Mesenchymal stem cell (in vitro differentiated cells and primary cell): ENCODE measurements around the gene AURKB.
"Not testable (repeated sequence)": the region's sequence is repeated elsewhere in the genome, so short reads cannot be mapped to it uniquely, and the experiment has no call there.

Experiments used
- DNase-seq: peaks from one replicate; pipeline ENCODE4 v3.0.0-alpha.2; 2013
- H2AFZ ChIP-seq: one replicate; pipeline ENCODE4 v1.6.1; 2013; ENCODE audit warnings: low read depth, mild to moderate bottlenecking, control low read depth, inconsistent platforms, low read length, moderate library complexity
- H2AK5ac ChIP-seq: 2 replicates; pipeline ENCODE4 v1.6.1; 2013; ENCODE audit warnings: low read length, moderate library complexity, mild to moderate bottlenecking, inconsistent platforms; ENCODE audit not compliant: severe bottlenecking
- H2BK120ac ChIP-seq: one replicate; pipeline ENCODE4 v1.6.1; 2013; ENCODE audit warnings: low read depth, mild to moderate bottlenecking, inconsistent platforms, low read length, moderate library complexity
- H2BK12ac ChIP-seq, 2 experiments: one replicate each; pipeline ENCODE4 v1.6.1; 2013; ENCODE audit warnings: inconsistent platforms in 2 of 2, low read length in 2 of 2, mild to moderate bottlenecking in 2 of 2, moderate library complexity in 2 of 2, control low read depth in 1 of 2
- H2BK15ac ChIP-seq: one replicate; pipeline ENCODE4 v1.6.1; 2013; ENCODE audit warnings: mild to moderate bottlenecking, low read depth, inconsistent platforms; ENCODE audit not compliant: poor library complexity, severe bottlenecking
- H2BK5ac ChIP-seq: 2 replicates; pipeline ENCODE4 v1.6.1; 2013; ENCODE audit warnings: low read depth, mild to moderate bottlenecking, low read length, control low read depth, inconsistent platforms; ENCODE audit not compliant: poor library complexity, severe bottlenecking
- H3K14ac ChIP-seq, 2 experiments: one replicate each; pipeline ENCODE4 v1.6.1; 2013; ENCODE audit warnings: inconsistent platforms in 2 of 2, low read length in 2 of 2, control low read depth in 1 of 2, mild to moderate bottlenecking in 1 of 2, moderate library complexity in 1 of 2
- H3K18ac ChIP-seq, 2 experiments: one replicate each; pipeline ENCODE4 v1.6.1; 2013; ENCODE audit warnings: inconsistent platforms in 2 of 2, low read length in 2 of 2, control low read depth in 1 of 2, low read depth in 1 of 2, mild to moderate bottlenecking in 1 of 2
- H3K23ac ChIP-seq, 2 experiments: one replicate each; pipeline ENCODE4 v1.6.1; 2013; ENCODE audit warnings: inconsistent platforms in 2 of 2, low read length in 2 of 2, mild to moderate bottlenecking in 2 of 2, moderate library complexity in 2 of 2, control low read depth in 1 of 2
- H3K27ac ChIP-seq: 2 replicates; pipeline ENCODE4 v1.5.1; 2013; ENCODE audit warnings: mild to moderate bottlenecking, moderate library complexity, low read length, control low read depth, inconsistent platforms; ENCODE audit not compliant: poor library complexity, severe bottlenecking
- H3K27me3 ChIP-seq, 2 experiments: 2 replicates each; pipeline versions ENCODE4 v1.6.1 to v1.7.0; 2013; ENCODE audit warnings: low read length in 2 of 2, mild to moderate bottlenecking in 2 of 2, moderate library complexity in 2 of 2, control low read depth in 1 of 2, inconsistent platforms in 1 of 2; ENCODE audit not compliant: control insufficient read depth in 1 of 2, insufficient read depth in 1 of 2
- H3K36me3 ChIP-seq, 2 experiments: 2 replicates each; pipeline versions ENCODE4 v1.6.1 to v1.7.0; 2013; ENCODE audit warnings: low read length in 2 of 2, control low read depth in 1 of 2, inconsistent platforms in 1 of 2, low read depth in 1 of 2, mild to moderate bottlenecking in 1 of 2; ENCODE audit not compliant: insufficient read depth in 2 of 2, control insufficient read depth in 1 of 2
- H3K4ac ChIP-seq, 2 experiments: one replicate each; pipeline ENCODE4 v1.6.1; 2013; ENCODE audit warnings: inconsistent platforms in 2 of 2, low read length in 2 of 2, mild to moderate bottlenecking in 2 of 2, moderate library complexity in 2 of 2, control low read depth in 1 of 2, low read depth in 1 of 2
- H3K4me1 ChIP-seq: 2 replicates; pipeline ENCODE4 v1.6.1; 2013; ENCODE audit warnings: low read depth, low read length, control low read depth; ENCODE audit not compliant: control insufficient read depth, insufficient read depth
- H3K4me2 ChIP-seq: 2 replicates; pipeline ENCODE4 v1.6.1; 2013; ENCODE audit warnings: low read length, mild to moderate bottlenecking, inconsistent platforms; ENCODE audit not compliant: poor library complexity, severe bottlenecking
- H3K4me3 ChIP-seq, 2 experiments: 2 replicates each; pipeline versions ENCODE4 v1.5.1 to v1.7.0; 2013; ENCODE audit warnings: low read length in 2 of 2, mild to moderate bottlenecking in 2 of 2, control low read depth in 1 of 2, low read depth in 1 of 2; ENCODE audit not compliant: insufficient read depth in 1 of 2
- H3K79me1 ChIP-seq: replicated peaks from 2 replicates; pipeline ENCODE4 v1.6.1; 2013; ENCODE audit warnings: mild to moderate bottlenecking, control low read depth, low read length, inconsistent platforms; ENCODE audit not compliant: poor library complexity, severe bottlenecking
- H3K9ac ChIP-seq: 2 replicates; pipeline ENCODE4 v1.7.0; 2013; ENCODE audit warnings: mild to moderate bottlenecking, low read length, moderate library complexity
- H3K9me3 ChIP-seq: 2 replicates; pipeline ENCODE4 v1.7.0; 2013; ENCODE audit warnings: mild to moderate bottlenecking, low read length; ENCODE audit not compliant: control insufficient read depth
- H4K8ac ChIP-seq: one replicate; pipeline ENCODE4 v1.6.1; 2013; ENCODE audit warnings: inconsistent platforms, mild to moderate bottlenecking, low read length, moderate library complexity
- H4K91ac ChIP-seq: one replicate; pipeline ENCODE4 v1.6.1; 2013; ENCODE audit warnings: mild to moderate bottlenecking, low read length, inconsistent platforms
- WGBS: methylation state at CpG from one replicate; pipeline ENCODE4 v1.1.7; 2013; ENCODE audit warnings: mixed read lengths; 5-methylcytosine and 5-hydroxymethylcytosine counted together

AURKB gene

GRCh38 chr17:8175795-8176196 is 34.6 kb downstream of the AURKB start:
- Histone ChIP-seq H3K18ac (peak overlapping the region; percentile 7 to 57), H3K4me3 (peak overlapping the region; percentile 69 to 83), H3K27me3 (no peaks in the 10 kb centered on the region), H3K79me1 (peaks cover 8% of the 10 kb centered on the region), H4K8ac (peak overlapping the region; percentile 68), H3K9me3 (no peaks in the 10 kb centered on the region), H2BK120ac (peak overlapping the region; percentile 42), H2AFZ (no peak overlapping the region), H3K36me3 (no peaks in the 10 kb centered on the region), H3K23ac (no peak overlapping the region), H3K14ac (peak overlapping the region in 1 of 2 experiments; percentile 3), H3K9ac (peak overlapping the region; percentile 92), H3K27ac (peak overlapping the region; percentile 27), H4K91ac (peak overlapping the region; percentile 40), H2BK15ac (peak overlapping the region; percentile 44), H3K4ac (peak overlapping the region; percentile 13 to 81), H2AK5ac (no peak overlapping the region), H2BK5ac (no peak overlapping the region), H3K4me2 (peak overlapping the region; percentile 56), H2BK12ac (no peak overlapping the region), H3K4me1 (peaks cover 18% of the 10 kb centered on the region)
- DNase-seq, result no peak
- WGBS, result 12% methylated on average over 11 of the region's 11 CpGs

GRCh38 chr17:8173871-8174322 is 36.5 kb downstream of the AURKB start:
- Histone ChIP-seq H4K91ac (no peak overlapping the region), H3K4me2 (peak overlapping the region; percentile 66), H2BK120ac (no peak overlapping the region), H3K79me1 (peaks cover 8% of the 10 kb centered on the region), H3K23ac (no peak overlapping the region), H3K36me3 (no peaks in the 10 kb centered on the region), H3K18ac (peak overlapping the region in 1 of 2 experiments; percentile 41), H3K4ac (peak overlapping the region in 1 of 2 experiments; percentile 53), H4K8ac (peak overlapping the region; percentile 35), H2BK15ac (no peak overlapping the region), H3K4me1 (peaks cover 18% of the 10 kb centered on the region), H2AFZ (peak overlapping the region; percentile 15), H2AK5ac (no peak overlapping the region), H3K27ac (peak overlapping the region; percentile 60), H3K27me3 (no peaks in the 10 kb centered on the region), H3K14ac (no peak overlapping the region), H3K9ac (peak overlapping the region; percentile 93), H3K4me3 (peak overlapping the region; percentile 7 to 68), H3K9me3 (no peaks in the 10 kb centered on the region), H2BK5ac (peak overlapping the region; percentile 68), H2BK12ac (peak overlapping the region in 1 of 2 experiments; percentile 79)
- DNase-seq, result no peak
- WGBS, result 1% methylated on average over 11 of the region's 14 CpGs

GRCh38 chr17:8173056-8173870 is 37.1 kb downstream of the AURKB start:
- Histone ChIP-seq H3K36me3 (no peaks in the 10 kb centered on the region), H2BK5ac (peak overlapping the region; percentile 68)

GRCh38 chr17:8170186-8170585 is 40.2 kb downstream of the AURKB start:
- H3K4me3 ChIP-seq, H2BK5ac ChIP-seq, H2BK12ac ChIP-seq, H3K4me1 ChIP-seq, H3K14ac ChIP-seq, H3K36me3 ChIP-seq, H4K91ac ChIP-seq, H3K9me3 ChIP-seq, H2BK15ac ChIP-seq, H3K9ac ChIP-seq, H2AFZ ChIP-seq, H4K8ac ChIP-seq, H2BK120ac ChIP-seq, H3K4me2 ChIP-seq, H3K23ac ChIP-seq, DNase-seq, H3K27me3 ChIP-seq, H2AK5ac ChIP-seq, H3K79me1 ChIP-seq, H3K27ac ChIP-seq, H3K18ac ChIP-seq, H3K4ac ChIP-seq: not testable (repeated sequence)
- 98% methylated on average over 8 of the region's 19 CpGs for WGBS

More at GRCh38 chr17:8173056-8173870, 37.1 kb downstream of the AURKB start:
- Histone ChIP-seq H3K4me2 (peak overlapping the region; percentile 66), H3K9me3 (no peaks in the 10 kb centered on the region), H2BK12ac (no peak overlapping the region), H4K8ac (no peak overlapping the region), H3K23ac (no peak overlapping the region), H3K79me1 (peaks cover 8% of the 10 kb centered on the region), H3K14ac (no peak overlapping the region), H2AFZ (no peak overlapping the region), H3K27ac (peak overlapping the region; percentile 95), H3K9ac (peak overlapping the region; percentile 93), H3K4me1 (peaks cover 18% of the 10 kb centered on the region), H4K91ac (no peak overlapping the region), H2AK5ac (no peak overlapping the region), H3K4me3 (peak overlapping the region in 1 of 2 experiments; percentile 68), H3K27me3 (no peaks in the 10 kb centered on the region), H2BK120ac (no peak overlapping the region), H3K4ac (no peak overlapping the region), H3K18ac (no peak overlapping the region), H2BK15ac (no peak overlapping the region)
- 3% methylated on average over 23 of the region's 23 CpGs for WGBS
- DNase-seq, result peak; percentile 99
